Neural crest cell (in vitro differentiated cells): ENCODE measurements around the gene DLGAP5. TPM values are rescaled to one million over a fixed set of nuclear protein-coding genes. Genes with fewer than 3 reads are reported as not detected.

Experiments used
- DNase-seq: peaks from one replicate; pipeline ENCODE4 v3.0.0; 2021; ENCODE audit warnings: low read depth, mixed read lengths, low spot score
- H3K27ac Mint-ChIP-seq: one replicate; pipeline ENCODE4 v1.8.0; 2021; ENCODE audit warnings: mild to moderate bottlenecking, mixed read lengths; ENCODE audit not compliant: unreplicated experiment
- H3K27me3 Mint-ChIP-seq: 2 replicates; pipeline ENCODE4 v1.8.0; 2021; ENCODE audit warnings: low read depth, mild to moderate bottlenecking, mixed read lengths
- H3K36me3 Mint-ChIP-seq: 2 replicates; pipeline ENCODE4 v1.8.0; 2021; ENCODE audit warnings: low read depth, mild to moderate bottlenecking, mixed read lengths
- H3K4me1 Mint-ChIP-seq: 2 replicates; pipeline ENCODE4 v1.8.0; 2021; ENCODE audit warnings: mixed read lengths
- H3K4me3 Mint-ChIP-seq: one replicate; pipeline ENCODE4 v1.8.0; 2021; ENCODE audit warnings: mild to moderate bottlenecking, mixed read lengths
- H3K9me3 Mint-ChIP-seq: 2 replicates; pipeline ENCODE4 v1.8.0; 2021; ENCODE audit warnings: mixed read lengths
- total RNA-seq: library from RNA; stranded (reverse); gene quantifications from 2 replicates; pipeline ENCODE4 v1.2.1, GENCODE V29; 2021
- TF ChIP-seq, protein P1 (sequence below): fragments of 200-600 bp; sonication (generic); conservative IDR thresholded peaks from 2 replicates; pipeline ENCODE4 v1.5.0; 2021; ENCODE audit warnings: antibody characterized with exemption, mild to moderate bottlenecking

The DLGAP5 gene
- total RNA-seq, 1 donor from 2014 or later = 89.6 TPM

DNA sequence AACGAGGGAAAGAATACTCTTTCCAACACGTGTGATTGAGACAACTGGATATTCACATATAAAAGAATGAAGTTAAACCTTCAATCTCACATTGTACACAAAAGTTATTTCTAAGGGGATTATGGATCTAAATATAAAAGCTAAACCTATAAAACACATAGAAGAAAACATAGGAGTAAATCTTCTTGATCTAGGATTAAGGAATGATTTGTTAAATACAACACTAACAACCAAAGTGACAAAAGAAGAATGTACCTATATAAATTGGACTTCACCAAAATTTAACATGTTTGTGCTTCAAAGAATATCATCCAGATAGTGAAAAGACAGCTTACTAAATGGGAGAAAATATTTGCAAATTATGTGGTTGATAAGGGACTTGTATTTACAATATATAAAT, 36.9 kb upstream of the DLGAP5 start:
- Mint-ChIP-seq H3K27ac (no peak overlapping the region), H3K4me3 (no peak overlapping the region), H3K36me3 (peaks cover 3% of the 10 kb centered on the region), H3K27me3 (peaks cover 24% of the 10 kb centered on the region), H3K4me1 (no peaks in the 10 kb centered on the region), H3K9me3 (peaks cover 8% of the 10 kb centered on the region)
- TF ChIP-seq, protein P1, sequence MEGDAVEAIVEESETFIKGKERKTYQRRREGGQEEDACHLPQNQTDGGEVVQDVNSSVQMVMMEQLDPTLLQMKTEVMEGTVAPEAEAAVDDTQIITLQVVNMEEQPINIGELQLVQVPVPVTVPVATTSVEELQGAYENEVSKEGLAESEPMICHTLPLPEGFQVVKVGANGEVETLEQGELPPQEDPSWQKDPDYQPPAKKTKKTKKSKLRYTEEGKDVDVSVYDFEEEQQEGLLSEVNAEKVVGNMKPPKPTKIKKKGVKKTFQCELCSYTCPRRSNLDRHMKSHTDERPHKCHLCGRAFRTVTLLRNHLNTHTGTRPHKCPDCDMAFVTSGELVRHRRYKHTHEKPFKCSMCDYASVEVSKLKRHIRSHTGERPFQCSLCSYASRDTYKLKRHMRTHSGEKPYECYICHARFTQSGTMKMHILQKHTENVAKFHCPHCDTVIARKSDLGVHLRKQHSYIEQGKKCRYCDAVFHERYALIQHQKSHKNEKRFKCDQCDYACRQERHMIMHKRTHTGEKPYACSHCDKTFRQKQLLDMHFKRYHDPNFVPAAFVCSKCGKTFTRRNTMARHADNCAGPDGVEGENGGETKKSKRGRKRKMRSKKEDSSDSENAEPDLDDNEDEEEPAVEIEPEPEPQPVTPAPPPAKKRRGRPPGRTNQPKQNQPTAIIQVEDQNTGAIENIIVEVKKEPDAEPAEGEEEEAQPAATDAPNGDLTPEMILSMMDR = no peak
- DNase-seq = no peak

DNA sequence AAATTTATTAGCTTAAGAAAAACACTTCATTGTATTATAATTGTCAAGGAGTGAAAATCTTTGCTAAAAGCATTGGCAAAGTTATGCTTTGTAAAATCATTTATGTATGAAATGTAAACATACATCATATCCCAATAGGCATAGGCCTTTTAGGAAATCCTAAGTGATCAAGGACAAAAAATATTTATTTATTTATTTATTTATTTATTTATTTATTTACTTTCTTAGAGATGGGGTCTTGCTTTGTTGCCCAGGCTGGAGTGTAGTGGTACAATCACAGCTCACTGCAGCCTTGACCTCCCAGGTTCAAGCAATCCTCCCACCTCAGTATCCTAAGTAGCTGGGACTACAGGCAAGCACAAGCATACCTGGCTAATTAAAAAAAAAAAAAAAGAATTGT, 32.0 kb upstream of the DLGAP5 start:
- Mint-ChIP-seq H3K4me1 (peaks cover 10% of the 10 kb centered on the region), H3K4me3 (no peak overlapping the region), H3K27ac (no peak overlapping the region), H3K9me3 (peaks cover 12% of the 10 kb centered on the region), H3K27me3 (no peaks in the 10 kb centered on the region), H3K36me3 (peaks cover 3% of the 10 kb centered on the region)
- TF ChIP-seq, protein P1 = no peak
- no peak for DNase-seq

DNA sequence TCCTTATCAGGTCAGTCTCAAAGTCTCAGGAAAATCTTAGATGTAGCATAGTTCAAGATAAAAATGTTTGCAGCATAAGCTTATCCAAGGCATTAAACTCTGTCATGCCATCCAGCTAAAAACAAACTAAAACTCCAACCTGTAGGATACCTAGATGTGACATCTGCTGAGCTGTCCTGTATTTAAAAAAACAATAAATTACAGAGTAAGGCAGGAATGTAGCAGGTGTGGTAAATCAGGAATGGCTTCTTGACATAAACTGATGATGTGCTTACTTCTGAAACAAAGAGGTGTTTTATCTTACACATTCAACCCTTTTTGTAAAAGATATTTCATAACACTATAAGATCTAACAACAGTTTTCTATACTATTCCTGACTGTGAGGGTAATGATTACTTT, 30.6 kb upstream of the DLGAP5 start:
- TF ChIP-seq, protein P1 = no peak
- H3K36me3 Mint-ChIP-seq = peaks cover 3% of the 10 kb centered on the region

DNA sequence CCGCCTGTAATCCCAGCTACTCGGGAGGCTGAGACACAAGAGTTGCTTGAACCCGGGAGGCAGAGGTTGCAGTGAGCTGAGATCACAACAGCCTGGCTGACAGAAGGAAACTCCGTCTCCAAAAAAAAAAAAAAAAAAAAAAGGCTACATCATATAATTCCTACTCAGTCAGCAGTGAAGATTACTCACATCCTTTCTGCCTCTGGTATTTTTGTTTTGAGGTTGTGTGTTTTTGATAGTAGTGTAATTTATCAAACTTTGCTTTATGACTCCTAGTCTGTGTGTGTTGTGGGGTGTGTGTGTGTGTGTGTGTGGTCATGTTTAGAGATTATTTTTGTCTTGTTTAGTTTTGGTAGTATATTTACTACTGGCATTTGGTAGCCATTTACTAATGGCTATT, 29.8 kb upstream of the DLGAP5 start:
- H3K27ac Mint-ChIP-seq = no peak overlapping the region
- no peak overlapping the region for H3K4me3 Mint-ChIP-seq
- H3K4me1 Mint-ChIP-seq = peaks cover 10% of the 10 kb centered on the region
- H3K9me3 Mint-ChIP-seq = peaks cover 5% of the 10 kb centered on the region
- no peak for DNase-seq
- peaks cover under 1% of the 10 kb centered on the region for H3K36me3 Mint-ChIP-seq
- H3K27me3 Mint-ChIP-seq = no peaks in the 10 kb centered on the region
- TF ChIP-seq, protein P1 = no peak

More for the DNA sequence above, 30.6 kb upstream of the DLGAP5 start:
- no peak for DNase-seq
- Mint-ChIP-seq H3K4me1 (peaks cover 10% of the 10 kb centered on the region), H3K27me3 (no peaks in the 10 kb centered on the region), H3K9me3 (peaks cover 10% of the 10 kb centered on the region), H3K4me3 (no peak overlapping the region), H3K27ac (no peak overlapping the region)

DNA sequence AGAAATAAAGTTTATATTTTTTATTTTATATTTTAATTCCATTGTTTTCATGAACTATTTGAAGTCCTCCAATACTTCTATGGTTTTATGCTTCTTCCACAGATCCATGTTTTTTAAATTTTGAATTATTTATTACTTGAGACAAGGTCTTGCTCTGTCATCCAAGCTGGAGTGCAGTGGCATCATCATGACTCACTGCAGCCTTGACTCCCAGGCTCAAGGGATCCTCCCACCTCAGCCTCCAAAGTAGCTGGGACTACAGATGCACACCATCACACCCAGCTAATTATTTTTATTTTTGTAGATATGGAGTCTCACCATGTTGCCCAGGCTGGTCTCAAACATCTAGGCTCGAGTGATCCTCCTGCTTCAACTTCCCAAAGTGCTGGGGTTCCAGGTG, 28.8 kb upstream of the DLGAP5 start:
- DNase-seq = no peak
- no peaks in the 10 kb centered on the region for H3K36me3 Mint-ChIP-seq
- TF ChIP-seq, protein P1 = no peak
- H3K4me1 Mint-ChIP-seq = peaks cover 10% of the 10 kb centered on the region
- H3K27ac Mint-ChIP-seq = no peak overlapping the region
- H3K27me3 Mint-ChIP-seq = no peaks in the 10 kb centered on the region
- H3K9me3 Mint-ChIP-seq = peaks cover 4% of the 10 kb centered on the region
- H3K4me3 Mint-ChIP-seq = no peak overlapping the region

DNA sequence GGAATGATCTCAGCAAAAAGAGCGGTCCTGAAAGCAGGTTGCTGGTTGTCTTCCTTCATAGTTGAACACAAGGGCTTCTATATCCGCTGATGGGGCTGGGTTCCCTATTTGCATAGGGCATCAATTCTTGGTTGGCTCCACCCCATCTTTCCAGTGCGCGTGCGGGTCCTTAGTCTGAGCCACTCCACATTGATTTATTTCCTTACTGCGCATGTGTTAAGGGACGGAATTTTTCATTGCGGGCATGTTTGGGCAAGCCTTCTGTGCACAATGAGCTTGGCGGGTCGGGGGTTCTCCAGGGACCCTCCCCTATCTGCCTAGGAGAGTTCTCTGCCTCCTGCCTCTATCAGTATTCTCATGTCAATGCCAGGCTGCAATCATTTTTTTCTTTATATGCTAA, 21.2 kb upstream of the DLGAP5 start:
- peaks cover 5% of the 10 kb centered on the region for H3K4me1 Mint-ChIP-seq
- DNase-seq = no peak
- no peak overlapping the region for H3K4me3 Mint-ChIP-seq

More for the DNA sequence above, 21.2 kb upstream of the DLGAP5 start:
- H3K36me3 Mint-ChIP-seq = no peaks in the 10 kb centered on the region
- H3K9me3 Mint-ChIP-seq = no peaks in the 10 kb centered on the region
- peaks cover 3% of the 10 kb centered on the region for H3K27me3 Mint-ChIP-seq
- TF ChIP-seq, protein P1 = no peak
- H3K27ac Mint-ChIP-seq = no peak overlapping the region
